ENCODE data around the gene CHST15.
A peak's percentile ranks its signal among the peaks of the same experiment; 100 is the strongest.

CHST15 gene

GRCh38 chr10:123965973-123966895 lies 127.2 kb downstream of the CHST15 start:
- DNase-seq (ENCODE audit: low spot score): peak; percentile 49

- no peak for DNase-seq (ENCODE audit: low spot score)
These were observed 128.4 kb downstream of the CHST15 start for GRCh38 chr10:123964953-123965352.

DNA sequence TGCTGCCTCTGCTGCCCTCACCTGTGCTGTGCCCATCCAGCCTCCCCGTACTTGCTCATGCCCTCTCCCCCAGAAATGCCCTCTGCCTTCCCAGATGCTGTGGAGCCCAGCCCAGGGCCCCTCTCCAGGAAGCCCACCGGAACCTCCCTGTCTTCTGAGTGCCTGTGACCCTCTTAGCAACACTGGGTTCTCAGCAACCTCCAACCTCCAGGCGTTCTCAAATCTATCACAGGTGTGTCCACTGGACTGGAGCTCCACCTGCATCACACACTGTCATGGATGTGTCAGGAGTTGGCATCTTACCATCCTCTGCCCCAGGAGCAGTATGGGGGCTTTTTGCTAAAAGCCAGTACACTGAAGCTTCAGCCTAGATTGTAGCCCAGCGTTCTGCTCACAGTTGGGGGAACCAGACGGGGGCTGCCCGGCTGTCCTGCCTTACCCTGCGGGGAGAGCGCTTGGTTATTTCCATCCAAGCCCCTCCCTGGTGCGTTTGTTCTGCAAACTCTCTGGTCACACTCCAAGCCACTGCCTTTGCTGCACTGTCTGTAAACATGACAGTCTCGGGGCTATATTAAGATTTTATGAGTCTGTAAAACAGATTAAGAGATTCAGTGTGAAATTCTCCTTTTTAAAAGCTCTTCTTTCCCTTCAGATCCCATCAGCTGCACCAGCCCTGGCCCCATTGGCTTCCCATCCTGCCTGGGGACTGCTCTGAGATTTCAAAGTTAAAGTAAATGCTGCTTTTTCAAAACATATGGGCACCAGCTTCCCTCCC lies 130.5 kb downstream of the CHST15 start:
- DNase-seq (ENCODE audit: low spot score): no peak

GRCh38 chr10:123958241-123958640 lies 135.2 kb downstream of the CHST15 start:
- DNase-seq (ENCODE audit: low spot score): no peak
